ENCODE measurements around the gene MIPOL1. TPM values are rescaled to one million over a fixed set of nuclear protein-coding genes. Genes with fewer than 3 reads are reported as not detected.

MIPOL1 gene
- total and polyA plus RNA-seq, 2 of the 4 experiments (the other 2 are of a cell fraction): 2.7 to 5.9 TPM

GRCh38 chr14:37569729-37570128 lies 372.0 kb downstream of the MIPOL1 start:
- in situ Hi-C loops (cut with MboI; ENCODE audit: low sequenced_read_pairs): no loop called here
- no peak overlapping the region for H3K4me3 ChIP-seq (ENCODE audit: insufficient read depth, low read depth, low read length)
- no peak overlapping the region for H3K4me2 ChIP-seq (ENCODE audit: low read depth, low read length)
- 100% methylated on average over 3 of the region's 7 CpGs; no CpG with 5 or more reads in 1 of the 2 experiments for WGBS, 2 experiments (ENCODE audit: extremely low coverage in 2 of 2, insufficient read length in 1 of 2)
- BruUV-seq (replicated peaks): no TSS peak
- no peak overlapping the region for H3K14ac ChIP-seq (replicated peaks; ENCODE audit: low read depth, low read length)
- no peaks in the 10 kb centered on the region for H4K20me1 ChIP-seq (ENCODE audit: insufficient read depth, low read length)
- H3K9me1 ChIP-seq (ENCODE audit: insufficient read depth, low read length): no peaks in the 10 kb centered on the region
- no peak for ATAC-seq (ENCODE audit: low read depth)
- H4K5ac ChIP-seq (ENCODE audit: low read depth, low read length): no peak overlapping the region
- no peaks in the 10 kb centered on the region for H3K27me3 ChIP-seq (ENCODE audit: control insufficient read depth, insufficient read depth, low read length)
- H3K18ac ChIP-seq (ENCODE audit: low read depth, low read length): no peak overlapping the region
- H4K91ac ChIP-seq (ENCODE audit: insufficient read depth, low read depth, low read length): no peak overlapping the region
- H3K79me1 ChIP-seq (ENCODE audit: low read depth in 1 of 2, low read length in 2 of 2): no peaks in the 10 kb centered on the region
- H3K36me3 ChIP-seq (ENCODE audit: control insufficient read depth, insufficient read depth, low read length): no peaks in the 10 kb centered on the region
- DNase-seq: no peak
- no peak overlapping the region for H2AK9ac ChIP-seq (replicated peaks; ENCODE audit: low read depth, low read length, poor library complexity)
- H3K56ac ChIP-seq (ENCODE audit: extremely low read depth, insufficient read depth, low read length): no peak overlapping the region
- no peak overlapping the region for H3K27ac ChIP-seq (ENCODE audit: insufficient read depth, low read length)
- no peak overlapping the region for H4K8ac ChIP-seq (ENCODE audit: low read depth in 2 of 2, low read length in 2 of 2)
- dilution Hi-C loops (cut with HindIII; ENCODE audit: low sequenced_read_pairs, unreplicated experiment): no loop called here
- CTCF ChIA-PET: interaction anchor here (0.5 kb wide), 1 partner anchor 628 kb away, joined by 4 read pairs; no protein-coding TSS in a partner anchor
- intact Hi-C loops (cut with micrococcal nuclease): no loop called here
- H3K4me1 ChIP-seq (ENCODE audit: control insufficient read depth, insufficient read depth, low read length): no peaks in the 10 kb centered on the region
- H3K9me3 ChIP-seq (ENCODE audit: control insufficient read depth, insufficient read depth, low read length): no peaks in the 10 kb centered on the region
- H2AK5ac ChIP-seq (ENCODE audit: low read depth, low read length): no peak overlapping the region
- H2BK15ac ChIP-seq (ENCODE audit: low read depth, low read length): no peak overlapping the region
- no peak overlapping the region for H2BK20ac ChIP-seq (ENCODE audit: low read depth, low read length)
- H2BK5ac ChIP-seq (ENCODE audit: low read depth, low read length, poor library complexity, severe bottlenecking): no peak overlapping the region
- TF ChIP-seq RAD21 (IDR thresholded peaks at IDR 0.05; ENCODE audit: low read length) (no peak), RFX5 (IDR thresholded peaks at IDR 0.05; ENCODE audit: low read depth, low read length) (no peak), CHD1 (IDR thresholded peaks at IDR 0.05; ENCODE audit: low read depth, low read length) (no peak), CEBPB (IDR thresholded peaks at IDR 0.05; ENCODE audit: low read depth, low read length) (no peak), MAFK (IDR thresholded peaks at IDR 0.05; ENCODE audit: low read depth, low read length) (no peak), CTCF (conservative IDR thresholded peaks at IDR 0.05; ENCODE audit: low read depth, low read length) (no peak), NFE2L2 (IDR thresholded peaks at IDR 0.05; ENCODE audit: low read depth, low read length) (no peak), SMC3 (IDR thresholded peaks at IDR 0.05; ENCODE audit: low read depth, low read length) (no peak), FOS (IDR thresholded peaks at IDR 0.05; ENCODE audit: low read depth, low read length) (no peak), ELK1 (IDR thresholded peaks at IDR 0.05; ENCODE audit: borderline replicate concordance, low read depth, low read length) (no peak), RCOR1 (IDR thresholded peaks at IDR 0.05; ENCODE audit: insufficient replicate concordance, low read length) (no peak), USF2 (IDR thresholded peaks at IDR 0.05; ENCODE audit: low read depth, low read length) (no peak), MAZ (IDR thresholded peaks at IDR 0.05; ENCODE audit: borderline replicate concordance, low read depth, low read length) (no peak), POLR2A (IDR thresholded peaks at IDR 0.05; ENCODE audit: low read depth, low read length) (no peak), MXI1 (IDR thresholded peaks at IDR 0.05; ENCODE audit: borderline replicate concordance, low read depth, low read length) (no peak), BHLHE40 (IDR thresholded peaks at IDR 0.05; ENCODE audit: low read depth, low read length) (no peak)
- no peak overlapping the region for H3K4ac ChIP-seq (ENCODE audit: low read depth, low read length)
- no peak overlapping the region for H2BK120ac ChIP-seq (ENCODE audit: low read depth, low read length)
- no peak overlapping the region for H3K23ac ChIP-seq (ENCODE audit: low read depth, low read length)
- POLR2A ChIA-PET (ENCODE audit: unreplicated experiment): no interaction called here
- H2AFZ ChIP-seq (replicated peaks; ENCODE audit: low read length, poor library complexity): no peak overlapping the region
- no peak overlapping the region for H3K9ac ChIP-seq (ENCODE audit: low read depth, low read length)
